Measurements from ENCODE around the gene PLD1.

PLD1 gene

GRCh38 chr3:171592786-171593185, 217.5 kb downstream of the PLD1 start:
- Histone ChIP-seq H3K4me1 (ENCODE audit: control insufficient read depth, insufficient read depth, low read length) (no peaks in the 10 kb centered on the region), H3K36me3 (ENCODE audit: control insufficient read depth in 2 of 2, insufficient read depth in 1 of 2, low read length in 2 of 2) (no peaks in the 10 kb centered on the region), H3K4me3 (ENCODE audit: low read depth, low read length) (no peak overlapping the region), H3K27ac (ENCODE audit: extremely low read depth, low read depth, low read length) (no peak overlapping the region), H3K9me3 (ENCODE audit: control insufficient read depth, insufficient read depth, low read depth, low read length) (no peaks in the 10 kb centered on the region)
- no peak for TF ChIP-seq MEIS1 (CRISPR knock-in tag; IDR thresholded peaks at IDR 0.05; ENCODE audit: borderline replicate concordance)
- no peak for TF ChIP-seq ZNF843 (tag by site-specific recombination; IDR thresholded peaks at IDR 0.05)
- TF ChIP-seq ZBTB48 (tag by site-specific recombination; IDR thresholded peaks at IDR 0.05): no peak
- TF ChIP-seq AEBP2 (tag by site-specific recombination; IDR thresholded peaks at IDR 0.05; ENCODE audit: borderline replicate concordance): no peak
- no peak for TF ChIP-seq ZNF521 (tag by site-specific recombination; IDR thresholded peaks at IDR 0.05)
- TF ChIP-seq ZNF146 (tag by site-specific recombination; IDR thresholded peaks at IDR 0.05): no peak
- no peak for TF ChIP-seq ZNF16 (tag by site-specific recombination; IDR thresholded peaks at IDR 0.05; ENCODE audit: low read depth)
- TF ChIP-seq ZNF350 (tag by site-specific recombination; IDR thresholded peaks at IDR 0.05): no peak
- no peak for TF ChIP-seq ZNF776 (tag by site-specific recombination; IDR thresholded peaks at IDR 0.05; ENCODE audit: borderline replicate concordance)
- TF ChIP-seq ZFP41 (tag by site-specific recombination; IDR thresholded peaks at IDR 0.05; ENCODE audit: borderline replicate concordance): no peak
- TF ChIP-seq ZNF366 (tag by site-specific recombination; conservative IDR thresholded peaks at IDR 0.05): no peak
- no peak for TF ChIP-seq ZNF121 (tag by site-specific recombination; IDR thresholded peaks at IDR 0.05)
- no peak for TF ChIP-seq ZNF302 (tag by site-specific recombination; IDR thresholded peaks at IDR 0.05; ENCODE audit: low read depth)
- no peak for TF ChIP-seq ZNF274 (IDR thresholded peaks at IDR 0.05; ENCODE audit: low read length)
- TF ChIP-seq ZNF274 (tag by site-specific recombination; IDR thresholded peaks at IDR 0.05; ENCODE audit: borderline replicate concordance): no peak
- CTCF ChIA-PET: no interaction called here
- POLR2A ChIA-PET: no interaction called here

DNA sequence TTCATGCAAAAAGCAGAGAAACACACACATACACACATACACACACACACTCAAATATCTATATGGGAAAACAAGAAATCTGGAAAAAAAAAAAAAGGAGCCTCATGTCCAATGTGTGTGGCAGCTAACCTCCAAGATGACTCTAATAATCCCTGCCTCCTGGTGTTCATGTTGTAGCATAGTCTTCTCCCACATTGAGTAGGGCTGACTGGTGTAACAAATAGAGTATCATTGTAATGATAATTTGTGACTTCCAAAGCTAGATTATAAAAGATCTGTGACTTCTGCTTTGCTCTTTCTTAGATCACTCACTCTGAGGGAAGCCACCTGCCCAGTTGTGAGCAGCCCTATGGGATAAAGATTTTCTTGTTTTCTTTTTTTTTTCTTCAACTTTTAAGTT, 219.2 kb downstream of the PLD1 start:
- H3K27ac ChIP-seq (ENCODE audit: extremely low read depth, low read depth, low read length): no peak overlapping the region
- no peaks in the 10 kb centered on the region for H3K4me1 ChIP-seq (ENCODE audit: control insufficient read depth, insufficient read depth, low read length)
- H3K9me3 ChIP-seq (ENCODE audit: control insufficient read depth, insufficient read depth, low read depth, low read length): no peaks in the 10 kb centered on the region
- ChIA-PET POLR2A (no interaction called here), CTCF (no interaction called here)
- H3K4me3 ChIP-seq (ENCODE audit: low read depth, low read length): no peak overlapping the region
- no peaks in the 10 kb centered on the region for H3K36me3 ChIP-seq (ENCODE audit: control insufficient read depth in 2 of 2, insufficient read depth in 1 of 2, low read length in 2 of 2)
- TF ChIP-seq PRDM2 (tag by site-specific recombination; IDR thresholded peaks at IDR 0.05; ENCODE audit: borderline replicate concordance) (no peak), ZNF596 (tag by site-specific recombination; IDR thresholded peaks at IDR 0.05) (no peak), SP2 (tag by site-specific recombination; IDR thresholded peaks at IDR 0.05) (no peak), ZNF24 (tag by site-specific recombination; IDR thresholded peaks at IDR 0.05) (no peak), GLIS1 (tag by site-specific recombination; IDR thresholded peaks at IDR 0.05) (no peak)

Measured in HEK293 (cell line).